ENCODE results near the gene CDADC1.
A peak's percentile ranks its signal among the peaks of the same experiment; 100 is the strongest.

Gene CDADC1

DNA sequence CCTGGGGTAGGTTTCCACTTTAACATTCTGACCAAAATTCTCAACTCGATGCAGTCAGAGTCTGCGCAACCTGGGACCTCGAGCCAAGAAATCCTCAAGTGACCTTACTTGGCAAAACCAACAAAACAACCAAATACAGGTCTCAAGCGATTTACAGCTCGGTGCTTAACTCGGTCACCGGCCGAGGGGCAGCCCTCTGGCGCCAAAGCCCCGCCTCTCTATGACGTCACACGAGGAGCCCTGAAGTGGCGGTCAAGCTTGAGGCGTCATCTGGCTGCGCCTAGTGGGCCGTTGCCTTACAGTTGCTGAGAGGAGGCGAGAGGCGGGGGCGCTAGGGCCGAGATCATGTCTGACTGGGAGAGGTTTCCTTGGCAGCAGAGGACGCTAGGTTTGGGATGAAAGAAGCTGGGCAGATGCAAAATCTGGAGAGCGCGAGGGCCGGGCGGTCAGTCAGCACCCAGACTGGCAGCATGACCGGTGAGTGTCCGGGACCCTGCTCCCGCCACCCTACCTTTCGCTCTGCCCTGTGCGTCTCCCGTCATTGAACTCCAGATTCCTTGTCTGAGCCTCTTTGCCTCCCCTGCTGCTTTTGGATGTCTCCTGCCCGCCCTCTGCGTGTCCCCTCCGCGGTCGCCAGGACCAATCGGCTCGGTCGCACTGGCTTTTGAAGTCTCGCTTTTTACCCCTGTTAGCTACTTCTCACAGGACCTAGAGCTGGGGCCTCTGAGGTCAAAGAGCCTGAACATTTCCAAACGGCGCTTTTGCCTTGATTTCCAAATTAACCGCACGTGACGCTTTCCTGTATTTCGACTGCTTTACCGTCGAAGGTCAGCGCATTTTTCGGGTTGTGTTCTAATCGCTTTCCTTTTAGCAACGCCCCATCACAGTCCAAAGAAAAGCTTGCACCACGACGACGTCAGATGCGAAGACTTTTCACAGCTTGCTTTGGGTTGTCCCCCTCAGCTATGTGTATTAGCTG lies at the start of gene CDADC1:
TSS of gene CDADC1 (plus strand) at position 283 of the 979 bp plus-strand sequence. CDS start at position 396, 113 bp downstream.
- DNase-seq = peak; percentile 95

DNA sequence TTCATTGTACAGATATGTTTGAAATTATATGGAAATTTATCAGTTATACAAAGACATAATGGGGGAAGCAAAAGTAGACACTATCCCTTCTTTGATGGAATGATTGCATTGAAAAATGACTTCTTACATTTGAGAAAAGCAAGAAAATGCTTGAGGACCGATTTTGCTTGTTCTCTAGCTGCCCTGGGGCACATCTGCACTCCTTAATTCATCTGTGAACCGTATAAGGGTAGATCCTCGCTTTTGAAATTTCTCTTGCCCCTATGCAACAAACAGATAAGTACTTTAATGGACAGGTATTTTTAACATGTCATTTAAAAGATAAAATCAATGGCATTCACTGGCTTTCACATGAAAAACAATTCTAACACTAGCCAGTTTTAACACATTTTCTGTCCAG lies 41.1 kb upstream of the CDADC1 start:
- DNase-seq = no peak

DNA sequence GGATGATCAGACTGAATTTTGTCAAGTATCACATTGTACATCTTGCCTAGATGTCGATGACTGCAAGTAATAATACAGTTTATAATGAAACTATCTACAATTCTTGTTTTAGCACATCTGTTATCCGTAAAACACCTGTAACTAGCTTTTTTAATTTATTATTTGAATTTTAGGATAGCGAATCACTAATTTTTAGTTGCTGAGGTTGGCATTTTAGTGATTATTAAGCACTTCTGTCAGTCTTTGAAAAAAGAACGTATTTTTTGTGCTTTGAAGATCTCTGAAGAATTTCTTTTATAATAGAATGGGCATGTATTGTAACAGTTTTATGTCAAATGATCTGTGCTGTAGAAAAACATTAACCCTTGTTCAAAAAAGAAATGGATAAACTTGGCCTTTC lies 39.1 kb upstream of the CDADC1 start:
- no peak for DNase-seq

DNA sequence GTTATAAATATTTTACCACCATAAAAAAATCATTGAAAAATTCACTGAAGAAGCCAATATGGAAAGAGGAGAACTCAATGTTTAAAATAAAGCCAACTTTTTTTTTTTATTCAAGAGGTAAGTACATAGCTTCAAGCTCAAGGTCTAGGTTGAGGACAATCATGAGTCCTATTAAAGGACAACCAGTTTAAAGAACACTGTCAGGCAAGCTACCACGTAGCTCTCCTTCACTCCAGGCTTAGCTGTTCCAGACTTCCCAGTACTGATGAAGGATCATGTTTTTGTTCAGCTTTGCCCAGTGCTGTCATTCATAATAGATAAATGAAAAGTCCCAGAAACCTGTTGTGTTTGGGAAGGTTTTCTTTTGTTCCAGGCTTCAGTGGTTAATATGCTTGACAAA lies 37.6 kb upstream of the CDADC1 start:
- no peak for DNase-seq

DNA sequence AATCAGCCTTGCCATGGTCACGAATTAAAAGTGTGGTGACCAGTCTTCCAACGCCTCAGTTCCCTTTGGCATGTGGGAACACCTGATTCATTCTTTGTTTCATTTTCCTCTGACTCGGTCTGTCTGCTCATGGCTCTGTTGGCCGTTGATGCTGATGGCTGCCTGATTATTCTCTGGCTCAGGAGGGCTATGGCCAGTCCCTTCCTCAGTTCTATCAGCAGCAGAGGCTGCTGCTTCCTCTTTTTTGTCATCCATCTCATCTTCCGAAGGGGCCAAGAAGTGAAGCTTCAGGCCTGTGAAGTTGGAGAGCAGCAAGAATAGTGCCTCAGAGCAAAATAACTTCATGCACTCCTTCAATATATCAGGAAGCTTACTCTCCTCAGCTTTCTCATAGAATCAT lies 37.1 kb upstream of the CDADC1 start:
- no peak for DNase-seq

DNA sequence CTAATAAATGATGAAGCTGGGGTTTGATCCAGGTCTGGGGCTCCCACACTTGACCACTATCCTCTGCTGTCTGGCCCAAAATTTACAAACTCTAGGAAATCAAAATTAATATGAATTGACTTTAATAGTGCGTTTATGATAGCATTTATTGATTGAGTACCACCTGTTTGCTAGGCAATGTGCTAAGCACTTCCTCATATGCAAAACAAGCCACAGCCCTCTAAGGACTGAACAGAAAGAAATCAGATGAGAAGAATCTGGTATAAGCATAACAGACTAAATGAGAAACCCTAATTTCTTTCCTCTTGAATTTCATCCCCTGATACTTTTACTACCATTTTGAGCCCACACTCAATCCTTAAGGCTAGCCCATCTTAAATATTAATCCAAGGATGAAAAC lies 34.2 kb upstream of the CDADC1 start:
- DNase-seq = no peak

DNA sequence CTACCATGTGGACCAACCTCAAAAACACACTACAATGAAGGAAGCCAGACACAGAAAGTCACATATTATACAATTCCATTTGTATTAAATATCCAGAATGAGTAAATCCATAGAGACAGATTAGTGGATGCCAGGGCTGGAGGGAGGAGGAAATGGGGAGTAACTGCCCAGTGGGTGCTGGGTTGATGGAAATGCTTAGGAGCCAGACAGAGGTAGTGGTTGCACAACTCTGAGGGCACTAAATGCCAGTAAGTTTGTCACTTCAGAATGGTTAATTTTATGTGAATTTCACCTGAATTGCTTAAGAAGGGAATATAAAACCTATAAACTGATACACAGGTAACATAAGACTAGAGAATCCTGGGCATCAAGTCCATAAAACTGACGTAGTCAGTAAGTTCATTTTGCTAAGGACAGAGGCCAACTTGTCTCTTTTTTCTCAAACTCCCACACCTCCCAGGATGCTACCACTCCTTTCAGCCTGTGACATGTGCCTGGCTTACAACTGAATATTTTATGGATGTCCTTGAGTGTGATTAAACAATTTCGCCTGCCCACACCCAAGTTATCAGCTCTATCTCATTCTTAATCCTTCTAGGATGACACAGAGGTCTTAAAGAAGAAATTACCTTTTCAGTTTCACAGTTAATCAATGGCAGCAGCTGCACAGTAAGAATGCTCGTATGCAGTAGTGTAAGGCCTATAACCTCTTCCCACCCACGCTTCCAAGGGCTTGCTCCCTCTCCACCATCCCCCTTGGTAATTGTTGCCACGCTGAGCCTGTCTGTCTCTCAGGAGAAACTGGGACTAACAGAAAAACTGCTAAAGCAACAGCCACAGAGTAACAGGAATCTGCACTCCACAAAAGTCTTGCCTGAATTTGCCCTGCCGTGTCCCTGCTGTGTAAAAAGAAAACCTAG lies 33.5 kb upstream of the CDADC1 start:
- no peak for DNase-seq

DNA sequence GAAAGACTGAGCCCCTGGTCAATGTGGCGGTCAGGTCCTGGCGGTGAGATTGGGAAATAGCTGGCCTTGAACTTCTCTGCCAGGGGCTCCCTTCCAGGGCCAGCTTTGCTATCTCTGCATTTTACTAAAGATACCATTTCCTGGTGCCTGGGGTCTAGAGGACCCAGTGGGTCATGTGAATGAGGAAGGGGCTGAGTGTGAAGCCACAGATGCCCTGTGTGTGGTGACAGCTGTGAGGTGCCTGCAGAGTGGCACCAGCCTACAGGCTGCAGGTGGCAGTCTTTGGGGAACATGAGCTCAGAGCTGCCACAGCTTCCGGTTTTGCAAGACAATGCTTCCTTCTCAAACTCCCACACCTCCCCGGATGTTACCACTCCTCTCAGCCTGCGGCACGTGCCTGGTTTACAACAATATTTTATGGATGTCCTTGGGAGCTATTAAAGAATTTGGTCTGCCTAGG lies 32.8 kb upstream of the CDADC1 start:
- DNase-seq = peak; percentile 53

DNA sequence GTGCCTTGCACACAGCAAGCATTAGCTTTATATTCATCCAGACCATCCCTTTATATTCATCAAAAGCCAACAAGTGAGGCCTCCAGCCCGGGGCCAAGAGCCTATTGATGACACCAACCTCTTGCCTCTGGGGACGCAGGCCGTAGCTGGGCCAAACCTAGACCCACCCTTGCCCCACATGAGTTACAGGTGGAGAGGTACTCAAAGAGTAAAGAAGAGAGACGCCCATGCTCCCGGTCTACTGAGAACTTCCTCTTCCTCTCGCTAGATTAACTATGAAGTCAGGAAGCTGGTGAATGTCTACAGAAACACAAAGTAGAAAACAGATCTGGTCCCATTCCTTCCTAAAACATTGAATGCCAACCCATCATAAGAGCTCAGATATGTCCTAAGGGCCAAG lies 31.4 kb upstream of the CDADC1 start:
- DNase-seq = no peak

DNA sequence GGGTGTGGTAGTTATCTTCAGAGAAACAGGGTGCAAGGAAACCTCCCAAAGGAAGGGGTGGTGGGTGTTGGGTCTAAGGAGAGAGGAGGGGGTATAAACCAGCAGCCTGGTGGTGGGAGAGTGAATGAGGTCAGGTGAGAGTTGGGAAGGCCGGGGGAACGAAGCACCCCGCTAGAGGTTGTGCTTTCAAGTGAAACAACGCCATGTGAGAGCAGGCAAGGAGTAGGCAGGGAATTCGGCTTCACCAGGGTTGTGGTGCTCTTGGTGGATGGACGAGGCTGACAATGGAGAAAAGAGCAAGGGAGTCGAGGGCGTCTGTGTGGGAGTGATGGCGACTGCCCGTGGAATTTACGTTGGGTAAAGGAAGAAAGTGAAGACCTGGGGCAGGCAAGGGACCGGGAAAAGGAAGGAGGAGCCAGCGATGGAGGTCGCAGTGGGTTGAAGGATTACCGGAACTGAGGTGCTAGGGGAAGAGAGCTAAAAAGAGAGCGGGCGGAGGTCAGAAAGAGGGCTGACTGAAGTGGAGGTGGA lies 29.7 kb upstream of the CDADC1 start:
- DNase-seq = no peak

DNA sequence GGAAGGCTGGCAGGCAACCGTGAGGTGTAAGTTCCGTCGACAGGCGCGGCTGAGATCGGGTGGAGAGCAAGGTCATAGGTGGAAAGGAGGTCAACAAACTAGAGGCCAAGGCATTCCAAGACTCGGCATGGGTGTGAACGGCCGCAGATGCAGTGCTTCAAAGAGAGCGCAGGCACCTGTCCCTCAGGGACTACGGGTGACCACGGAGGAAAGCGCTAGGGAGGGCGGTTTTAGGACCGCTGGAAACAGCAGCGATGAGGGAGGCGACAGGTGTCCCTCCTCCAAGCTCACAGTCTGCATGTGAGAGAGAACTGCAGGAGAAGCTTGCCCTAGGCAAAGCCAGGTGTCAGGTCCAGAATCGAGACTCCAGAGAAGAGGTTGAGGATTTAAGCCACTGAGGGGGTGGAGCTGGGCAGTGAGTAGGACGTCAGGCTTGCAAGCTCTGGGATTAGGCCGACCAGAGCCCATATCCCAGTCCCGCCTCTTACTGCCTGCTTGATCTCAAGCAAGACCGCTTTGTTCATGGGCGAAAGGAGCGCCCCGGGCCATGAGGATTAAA lies 29.2 kb upstream of the CDADC1 start:
- DNase-seq = no peak

DNA sequence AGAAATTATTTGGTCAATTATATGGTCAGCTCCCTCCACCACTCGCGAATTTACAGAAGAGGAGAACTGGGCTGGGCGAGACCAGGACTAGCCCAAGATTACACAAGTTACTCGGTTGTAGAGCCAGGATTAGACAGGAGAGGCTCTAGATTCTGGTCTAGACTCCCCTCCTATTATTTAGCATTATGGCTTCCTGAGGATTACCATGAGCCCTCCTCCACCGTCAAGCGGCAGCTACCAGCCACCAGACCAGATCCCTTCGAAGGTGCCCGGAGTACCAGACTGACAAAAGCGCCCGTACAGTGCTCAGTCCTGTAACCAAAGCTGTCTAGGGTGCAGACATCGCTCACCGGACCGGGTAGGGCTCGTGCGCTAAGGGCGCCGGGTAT lies 28.1 kb upstream of the CDADC1 start:
- DNase-seq = no peak

DNA sequence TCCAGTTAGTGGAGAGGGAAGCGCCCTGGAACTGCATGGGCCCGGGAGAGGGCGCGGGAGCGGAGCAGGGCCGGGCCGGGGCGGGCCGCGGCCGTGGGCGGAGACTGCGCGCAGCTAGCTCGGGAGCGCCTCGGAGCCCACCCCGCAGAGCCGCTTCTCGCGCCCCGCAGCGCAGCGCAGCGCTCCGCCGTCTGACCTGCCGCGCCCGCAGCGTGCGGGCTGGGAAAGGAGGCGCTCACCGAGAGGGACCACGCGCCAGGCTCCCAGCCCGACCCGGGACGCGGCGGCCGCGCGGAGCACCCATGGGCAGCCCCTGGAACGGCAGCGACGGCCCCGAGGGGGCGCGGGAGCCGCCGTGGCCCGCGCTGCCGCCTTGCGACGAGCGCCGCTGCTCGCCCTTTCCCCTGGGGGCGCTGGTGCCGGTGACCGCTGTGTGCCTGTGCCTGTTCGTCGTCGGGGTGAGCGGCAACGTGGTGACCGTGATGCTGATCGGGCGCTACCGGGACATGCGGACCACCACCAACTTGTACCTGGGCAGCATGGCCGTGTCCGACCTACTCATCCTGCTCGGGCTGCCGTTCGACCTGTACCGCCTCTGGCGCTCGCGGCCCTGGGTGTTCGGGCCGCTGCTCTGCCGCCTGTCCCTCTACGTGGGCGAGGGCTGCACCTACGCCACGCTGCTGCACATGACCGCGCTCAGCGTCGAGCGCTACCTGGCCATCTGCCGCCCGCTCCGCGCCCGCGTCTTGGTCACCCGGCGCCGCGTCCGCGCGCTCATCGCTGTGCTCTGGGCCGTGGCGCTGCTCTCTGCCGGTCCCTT lies 27.5 kb upstream of the CDADC1 start, which contains the start of gene MLNR:
TSS of gene MLNR (plus strand) at position 303 of the 820 bp plus-strand sequence. CDS start at position 303, 0 bp downstream.
- DNase-seq = no peak

DNA sequence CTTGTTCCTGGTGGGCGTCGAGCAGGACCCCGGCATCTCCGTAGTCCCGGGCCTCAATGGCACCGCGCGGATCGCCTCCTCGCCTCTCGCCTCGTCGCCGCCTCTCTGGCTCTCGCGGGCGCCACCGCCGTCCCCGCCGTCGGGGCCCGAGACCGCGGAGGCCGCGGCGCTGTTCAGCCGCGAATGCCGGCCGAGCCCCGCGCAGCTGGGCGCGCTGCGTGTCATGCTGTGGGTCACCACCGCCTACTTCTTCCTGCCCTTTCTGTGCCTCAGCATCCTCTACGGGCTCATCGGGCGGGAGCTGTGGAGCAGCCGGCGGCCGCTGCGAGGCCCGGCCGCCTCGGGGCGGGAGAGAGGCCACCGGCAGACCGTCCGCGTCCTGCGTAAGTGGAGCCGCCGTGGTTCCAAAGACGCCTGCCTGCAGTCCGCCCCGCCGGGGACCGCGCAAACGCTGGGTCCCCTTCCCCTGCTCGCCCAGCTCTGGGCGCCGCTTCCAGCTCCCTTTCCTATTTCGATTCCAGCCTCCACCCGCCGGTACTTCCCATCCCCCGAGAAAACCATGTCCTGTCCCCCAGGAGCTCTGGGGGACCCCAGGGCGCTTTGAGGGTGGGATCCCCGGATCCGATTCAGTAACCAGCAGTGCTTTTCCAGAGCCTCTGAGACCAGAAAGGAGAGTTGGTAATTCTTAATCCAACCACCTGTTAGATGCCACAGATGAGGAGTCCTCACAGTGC lies 26.7 kb upstream of the CDADC1 start:
- DNase-seq = no peak

DNA sequence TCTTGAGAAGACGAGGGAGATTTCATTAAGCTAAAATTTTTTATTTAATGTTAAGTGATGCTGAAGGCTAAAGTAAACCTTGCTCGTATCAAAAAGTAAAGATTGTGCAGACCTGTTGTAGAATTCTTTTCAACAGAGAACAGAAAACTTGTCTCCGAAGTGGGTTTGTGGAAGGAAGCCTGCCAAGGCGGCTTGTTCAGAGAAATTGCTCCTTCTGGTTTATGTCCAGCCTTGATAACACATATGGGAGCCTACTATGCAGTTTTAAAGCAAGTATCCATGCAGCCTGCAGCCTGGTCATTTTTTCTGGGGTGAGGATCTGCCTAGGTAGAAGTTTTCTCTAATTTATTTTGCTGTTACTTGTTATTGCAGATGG lies 26.1 kb upstream of the CDADC1 start:
- no peak for DNase-seq

DNA sequence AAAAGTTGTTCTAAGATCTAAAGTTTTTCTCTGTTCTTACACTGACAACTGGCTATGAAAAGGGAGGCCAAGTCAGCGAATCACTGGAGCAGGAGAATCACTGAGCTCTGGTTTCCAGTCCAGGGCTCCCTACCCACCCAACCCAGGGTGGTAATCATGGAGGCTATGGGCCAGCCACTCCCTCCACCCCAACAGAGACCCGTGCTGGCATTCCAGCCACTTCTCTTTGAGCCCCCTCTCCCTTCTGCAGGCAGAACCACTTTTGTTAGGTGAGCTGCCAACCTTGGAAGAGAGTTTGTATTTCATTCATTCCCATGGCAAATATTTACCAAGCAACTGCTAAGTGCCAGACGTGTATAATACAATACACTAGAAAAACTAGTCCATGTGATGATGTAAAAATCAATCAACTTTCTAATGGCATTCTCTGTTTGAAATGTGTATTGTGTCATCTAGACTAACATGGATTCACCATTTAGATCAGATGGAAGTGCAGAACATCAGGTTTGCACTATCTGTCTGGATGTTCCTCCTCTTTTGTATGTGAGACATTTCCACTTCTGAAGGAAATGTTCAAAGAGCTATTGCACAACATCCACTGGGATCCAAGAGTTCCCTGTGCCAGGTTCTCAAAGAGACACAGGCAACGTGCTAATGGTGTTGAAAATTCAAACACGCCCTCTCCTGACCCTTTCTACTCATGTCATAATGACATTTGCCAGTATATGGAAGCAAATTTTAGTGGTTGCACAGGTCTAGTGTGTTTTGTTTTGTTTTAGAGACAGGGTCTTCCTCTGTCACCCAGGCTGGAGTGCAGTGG lies 22.3 kb upstream of the CDADC1 start:
- DNase-seq = no peak

DNA sequence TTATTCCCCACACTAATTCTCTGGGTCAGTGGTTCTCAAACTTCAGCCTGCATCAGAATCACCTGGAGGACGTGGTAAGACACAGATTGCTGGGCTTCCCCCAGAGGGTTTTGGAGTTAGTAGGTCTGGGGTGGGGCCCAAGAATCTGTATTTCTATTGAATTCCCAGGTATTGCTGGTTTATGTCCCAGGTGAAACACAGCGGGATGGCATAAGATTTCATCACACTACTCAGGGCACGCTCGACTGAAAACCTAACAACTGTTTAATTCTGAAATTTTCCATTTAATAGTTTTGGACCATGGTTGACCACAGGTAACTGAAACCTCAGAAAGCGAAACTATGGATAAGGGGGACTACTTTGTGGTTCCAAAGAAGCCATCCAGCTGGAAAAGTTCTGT lies 21.1 kb upstream of the CDADC1 start:
- no peak for DNase-seq

DNA sequence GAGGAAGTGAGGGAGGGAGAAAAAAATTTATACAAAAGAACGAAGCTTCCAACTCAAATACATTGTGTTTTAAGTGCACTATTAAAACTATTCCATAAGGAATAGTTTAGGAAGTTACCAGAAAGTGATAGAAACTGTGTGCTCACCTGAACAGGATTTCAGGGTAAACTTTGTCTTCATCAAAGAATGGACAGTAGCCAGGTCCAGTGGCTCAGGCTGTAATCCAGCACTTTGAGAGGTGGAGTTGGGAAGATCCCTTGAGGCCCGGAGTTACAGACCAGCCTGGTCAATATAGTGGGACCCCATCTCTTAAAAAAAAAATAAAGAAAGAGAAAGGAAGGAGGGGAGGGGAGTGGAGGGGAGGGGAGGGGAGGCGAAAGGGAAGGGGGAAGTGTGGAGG lies 13.0 kb upstream of the CDADC1 start:
- DNase-seq = no peak

DNA sequence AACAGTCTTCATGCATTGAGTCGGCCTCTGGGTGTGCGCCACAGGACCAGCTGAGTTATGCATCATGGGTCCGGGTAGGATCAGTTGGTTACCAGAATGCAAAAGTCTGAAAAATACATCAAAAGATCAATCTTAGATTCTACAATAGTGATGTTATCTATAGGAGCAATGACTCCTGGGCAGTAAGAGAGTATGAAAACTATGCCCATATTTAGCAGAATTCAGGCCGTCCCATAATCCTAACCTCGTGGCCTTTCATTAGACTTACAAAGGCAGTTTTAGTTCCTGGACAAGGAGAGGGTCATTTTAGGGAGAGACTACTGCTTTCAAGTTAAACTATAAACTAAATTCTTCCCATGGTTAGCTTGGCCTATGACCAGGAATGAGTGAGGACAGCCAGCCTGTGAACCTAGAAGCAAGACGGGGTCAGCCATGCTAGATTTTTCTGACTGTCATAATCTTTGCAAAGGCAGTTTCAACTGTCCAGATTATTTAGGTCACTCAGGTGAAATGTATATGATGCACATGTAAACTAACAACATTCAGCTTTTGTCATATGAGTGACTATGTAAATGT lies 11.8 kb upstream of the CDADC1 start:
- no peak for DNase-seq

DNA sequence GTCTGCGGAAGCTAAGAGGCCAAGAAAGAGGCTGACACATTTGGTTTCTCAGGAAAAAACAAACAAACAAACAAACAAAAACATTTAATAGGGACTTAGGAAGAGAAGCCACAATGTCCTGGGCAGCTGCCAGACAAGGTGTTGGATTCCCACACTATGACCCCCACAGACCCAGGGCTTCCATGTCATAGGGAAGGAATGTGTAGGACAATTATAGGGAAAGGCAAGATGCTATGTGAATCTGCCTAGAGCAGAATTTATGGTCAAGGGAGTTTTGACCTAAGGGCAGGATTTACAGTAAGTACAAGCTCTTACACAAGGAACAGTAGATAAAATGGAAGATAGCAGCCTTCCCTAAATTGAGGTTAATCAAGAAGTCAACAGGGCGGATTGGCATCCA lies 9.1 kb upstream of the CDADC1 start:
- DNase-seq = no peak

Measured in RPMI8226 (cell line).